Uterus (tissue), 4 donors: ENCODE results near the gene WDR3. TPM values are rescaled to one million over a fixed set of nuclear protein-coding genes. Genes with fewer than 3 reads are reported as not detected.

Source experiments
- DNase-seq, 2 donors: peaks; one replicate each; pipeline ENCODE4 v3.0.0-alpha.2; 2019 to 2020
- H3K27ac ChIP-seq, 2 donors: fragments of 200-600 bp; sonication (generic); 1 replicate in 1 of 2; 2 replicates in 1 of 2; pipeline ENCODE4 v1.5.1; 2016 to 2018
- H3K27me3 ChIP-seq, 2 donors: fragments of 200-600 bp; sonication (generic); one replicate each; pipeline ENCODE4 v1.5.1; 2018 to 2019; ENCODE audit warnings: control low read depth in 1 of 2
- H3K36me3 ChIP-seq, 2 donors: fragments of 200-600 bp; sonication (generic); one replicate each; pipeline ENCODE4 v1.5.1; 2019; ENCODE audit warnings: control low read depth in 1 of 2
- H3K4me1 ChIP-seq, 2 donors: fragments of 200-600 bp; sonication (generic); one replicate each; pipeline ENCODE4 v1.5.1; 2018 to 2019; ENCODE audit warnings: control low read depth in 1 of 2
- H3K4me3 ChIP-seq, 2 donors: fragments of 200-600 bp; sonication (generic); 1 replicate in 1 of 2; 2 replicates in 1 of 2; pipeline ENCODE4 v1.5.1; 2018 to 2019; ENCODE audit warnings: mild to moderate bottlenecking in 1 of 2
- H3K9me3 ChIP-seq, 2 donors: fragments of 200-600 bp; sonication (generic); one replicate each; pipeline ENCODE4 v1.5.1; 2019; ENCODE audit warnings: control low read depth in 1 of 2
- CTCF ChIP-seq, 4 experiments: fragments of 200-600 bp in 2 of 4; fragments of 450-650 bp in 2 of 4; sonication (generic) in 2 of 4; IDR thresholded peaks; one replicate each; pipeline ENCODE4 v1.5.1; 2016 to 2019; ENCODE audit warnings: antibody characterized with exemption in 4 of 4, mild to moderate bottlenecking in 2 of 4, moderate library complexity in 1 of 4
- POLR2A ChIP-seq, 2 donors: fragments of 450-650 bp; IDR thresholded peaks; one replicate each; pipeline ENCODE4 v1.6.1; 2016; ENCODE audit warnings: antibody characterized with exemption in 2 of 2, mild to moderate bottlenecking in 1 of 2, moderate library complexity in 1 of 2
- intact Hi-C: fragments of 100-400 bp; cut with DNase I; formaldehyde crosslinking; loops from one replicate; pipeline ENCODE4 v1.15.1; 2023; ENCODE audit warnings: low total_unique reads
- total RNA-seq, 4 donors: library from RNA; depleted of rRNA in 3 of 4; stranded (reverse); fragments of >200 nt in 3 of 4; gene quantifications; one replicate each; pipeline versions ENCODE4 v1.1.0 to v1.2.4, GENCODE V29; 2014 to 2023
- donor health status: DM: yes; HTN: yes; CAD: no.

Gene WDR3
- total RNA-seq, 4 donors from 2014 or later, result 1.8 to 40.9 (median 15.0) TPM

- no peak for TF ChIP-seq POLR2A (IDR thresholded peaks at IDR 0.05)
- no peak for TF ChIP-seq CTCF (IDR thresholded peaks at IDR 0.05)
- no peaks in the 10 kb centered on the region for H3K9me3 ChIP-seq
- no peak for DNase-seq
- intact Hi-C loops, result no loop called here
- no peaks in the 10 kb centered on the region for H3K4me1 ChIP-seq
- no peaks in the 10 kb centered on the region for H3K36me3 ChIP-seq
- no peak overlapping the region for H3K27ac ChIP-seq
- H3K27me3 ChIP-seq, result no peaks in the 10 kb centered on the region
- H3K4me3 ChIP-seq, result no peak overlapping the region
Measured at GRCh38 chr1:118012515-118013124, 83.1 kb downstream of the WDR3 start.

GRCh38 chr1:118013336-118013735, 83.8 kb downstream of the WDR3 start:
- Histone ChIP-seq H3K27me3 (no peaks in the 10 kb centered on the region), H3K9me3 (no peaks in the 10 kb centered on the region), H3K27ac (no peak overlapping the region), H3K4me3 (no peak overlapping the region), H3K4me1 (no peaks in the 10 kb centered on the region), H3K36me3 (no peaks in the 10 kb centered on the region)
- no peak for TF ChIP-seq CTCF (IDR thresholded peaks at IDR 0.05)
- TF ChIP-seq POLR2A (IDR thresholded peaks at IDR 0.05), result no peak
- intact Hi-C loops, result no loop called here
- no peak for DNase-seq

- no peak for DNase-seq
- Histone ChIP-seq H3K9me3 (no peaks in the 10 kb centered on the region), H3K27me3 (no peaks in the 10 kb centered on the region), H3K4me3 (no peak overlapping the region), H3K36me3 (no peaks in the 10 kb centered on the region), H3K4me1 (no peaks in the 10 kb centered on the region), H3K27ac (no peak overlapping the region)
- intact Hi-C loops, result no loop called here
- TF ChIP-seq CTCF (IDR thresholded peaks at IDR 0.05), result no peak
- no peak for TF ChIP-seq POLR2A (IDR thresholded peaks at IDR 0.05)
Measured at GRCh38 chr1:118013938-118014337, 84.4 kb downstream of the WDR3 start.

Other genes starting within 250 kb of the WDR3 start
- 10 to 100 TPM; 10.5 to 41.9 (median 28.2) TPM for gene GDAP2, start 118 bp upstream of the WDR3 start, total RNA-seq